ENCODE results near the gene CRYAA. TPM values are rescaled to one million over a fixed set of nuclear protein-coding genes. Genes with fewer than 3 reads are reported as not detected.

CRYAA gene
- total RNA-seq, 1 experiment from 2014 or later: not detected

GRCh38 chr21:43190544-43190943 is 21.7 kb downstream of the CRYAA start:
- Mint-ChIP-seq H3K36me3 (ENCODE audit: insufficient read depth, unreplicated experiment) (no peaks in the 10 kb centered on the region), H3K4me3 (ENCODE audit: unreplicated experiment) (no peak overlapping the region), H3K9me3 (ENCODE audit: unreplicated experiment) (no peaks in the 10 kb centered on the region), H3K27ac (ENCODE audit: low read depth, unreplicated experiment) (no peak overlapping the region), H3K27me3 (ENCODE audit: insufficient read depth, unreplicated experiment) (no peaks in the 10 kb centered on the region), H3K4me1 (ENCODE audit: insufficient read depth, unreplicated experiment) (peaks cover 45% of the 10 kb centered on the region)
- DNase-seq (ENCODE audit: unreplicated experiment): no peak
- CTCF ChIA-PET: interaction anchor here (1.2 kb wide), 1 partner anchor 114 kb away, joined by 3 read pairs; no protein-coding TSS in a partner anchor
- no TSS peak for BruUV-seq (replicated peaks)
- intact Hi-C loops (cut with micrococcal nuclease): no loop called here
- POLR2A ChIA-PET: no interaction called here
- TF ChIP-seq CTCF (IDR thresholded peaks at IDR 0.05; ENCODE audit: unreplicated experiment): no peak

- H3K4me3 Mint-ChIP-seq (ENCODE audit: unreplicated experiment): no peak overlapping the region
- H3K27me3 Mint-ChIP-seq (ENCODE audit: insufficient read depth, unreplicated experiment): no peaks in the 10 kb centered on the region
- no peaks in the 10 kb centered on the region for H3K9me3 Mint-ChIP-seq (ENCODE audit: unreplicated experiment)
- intact Hi-C loops (cut with micrococcal nuclease): no loop called here
- no TSS peak for BruUV-seq (replicated peaks)
- no peak overlapping the region for H3K27ac Mint-ChIP-seq (ENCODE audit: low read depth, unreplicated experiment)
- H3K36me3 Mint-ChIP-seq (ENCODE audit: insufficient read depth, unreplicated experiment): no peaks in the 10 kb centered on the region
- H3K4me1 Mint-ChIP-seq (ENCODE audit: insufficient read depth, unreplicated experiment): peaks cover 49% of the 10 kb centered on the region
- ChIA-PET POLR2A (no interaction called here), CTCF (interaction anchor here (1.2 kb wide), 1 partner anchor 114 kb away, joined by 3 read pairs; no protein-coding TSS in a partner anchor)
- no peak for DNase-seq (ENCODE audit: unreplicated experiment)
- no peak for TF ChIP-seq CTCF (IDR thresholded peaks at IDR 0.05; ENCODE audit: unreplicated experiment)
Observed at GRCh38 chr21:43190951-43191350, 22.1 kb downstream of the CRYAA start.

- no peak for TF ChIP-seq CTCF (IDR thresholded peaks at IDR 0.05; ENCODE audit: unreplicated experiment)
- no peaks in the 10 kb centered on the region for H3K27me3 Mint-ChIP-seq (ENCODE audit: insufficient read depth, unreplicated experiment)
- CTCF ChIA-PET: interaction anchor here (1.1 to 2.3 kb wide), 2 partner anchors 142 to 454 kb away, joined by 4 to 10 read pairs; no protein-coding TSS in a partner anchor
- H3K4me3 Mint-ChIP-seq (ENCODE audit: unreplicated experiment): no peak overlapping the region
- H3K9me3 Mint-ChIP-seq (ENCODE audit: unreplicated experiment): no peaks in the 10 kb centered on the region
- no peak overlapping the region for H3K27ac Mint-ChIP-seq (ENCODE audit: low read depth, unreplicated experiment)
- POLR2A ChIA-PET: no interaction called here
- H3K4me1 Mint-ChIP-seq (ENCODE audit: insufficient read depth, unreplicated experiment): peaks cover 55% of the 10 kb centered on the region
- no peaks in the 10 kb centered on the region for H3K36me3 Mint-ChIP-seq (ENCODE audit: insufficient read depth, unreplicated experiment)
- BruUV-seq (replicated peaks): no TSS peak
- intact Hi-C loops (cut with micrococcal nuclease): no loop called here
- no peak for DNase-seq (ENCODE audit: unreplicated experiment)
Observed at GRCh38 chr21:43191521-43191920, 22.7 kb downstream of the CRYAA start.

- H3K4me1 Mint-ChIP-seq (ENCODE audit: insufficient read depth, unreplicated experiment): peaks cover 60% of the 10 kb centered on the region
- ChIA-PET POLR2A (interaction anchor here (0.6 kb wide), 1 partner anchor 181 kb away, joined by 3 read pairs; no protein-coding TSS in a partner anchor), CTCF (interaction anchor here (1.1 to 2.3 kb wide), 2 partner anchors 142 to 454 kb away, joined by 4 to 10 read pairs; no protein-coding TSS in a partner anchor)
- TF ChIP-seq CTCF (IDR thresholded peaks at IDR 0.05; ENCODE audit: unreplicated experiment): no peak
- H3K4me3 Mint-ChIP-seq (ENCODE audit: unreplicated experiment): no peak overlapping the region
- H3K36me3 Mint-ChIP-seq (ENCODE audit: insufficient read depth, unreplicated experiment): no peaks in the 10 kb centered on the region
- BruUV-seq (replicated peaks): no TSS peak
- H3K9me3 Mint-ChIP-seq (ENCODE audit: unreplicated experiment): no peaks in the 10 kb centered on the region
- H3K27ac Mint-ChIP-seq (ENCODE audit: low read depth, unreplicated experiment): no peak overlapping the region
- H3K27me3 Mint-ChIP-seq (ENCODE audit: insufficient read depth, unreplicated experiment): no peaks in the 10 kb centered on the region
- intact Hi-C loops (cut with micrococcal nuclease): no loop called here
- no peak for DNase-seq (ENCODE audit: unreplicated experiment)
Observed at GRCh38 chr21:43191971-43192370, 23.2 kb downstream of the CRYAA start.

Data from MCF 10A (cell line).